NT2/D1 (cell line): Measurements from ENCODE around the gene CDC6.
"Not testable (repeated sequence)": the region's sequence is repeated elsewhere in the genome, so short reads cannot be mapped to it uniquely, and the experiment has no call there.

Experiments used
- DNase-seq: peaks from one replicate; pipeline ENCODE4 v3.0.0-alpha.2; 2011; ENCODE audit warnings: low read depth, low spot score
- H3K27me3 ChIP-seq: 2 replicates; pipeline ENCODE4 v1.6.0; 2011; ENCODE audit warnings: mild to moderate bottlenecking; ENCODE audit not compliant: insufficient read length, insufficient read depth
- H3K36me3 ChIP-seq: 2 replicates; pipeline ENCODE4 v1.6.1; 2011; ENCODE audit warnings: mild to moderate bottlenecking, low read length, mixed read lengths; ENCODE audit not compliant: insufficient read depth, insufficient read length
- H3K4me1 ChIP-seq: 2 replicates; pipeline ENCODE4 v1.5.1; 2011; ENCODE audit not compliant: insufficient read depth, insufficient read length
- H3K4me3 ChIP-seq: 2 replicates; pipeline ENCODE4 v1.5.1; 2011; ENCODE audit warnings: low read depth; ENCODE audit not compliant: insufficient read length
- H3K9ac ChIP-seq: 2 replicates; pipeline ENCODE4 v1.6.0; 2011; ENCODE audit warnings: low read depth; ENCODE audit not compliant: insufficient read length
- H3K9me3 ChIP-seq: 2 replicates; pipeline ENCODE4 v1.5.1; 2011; ENCODE audit warnings: mild to moderate bottlenecking, low read length; ENCODE audit not compliant: insufficient read depth
- SUZ12 ChIP-seq: IDR thresholded peaks from 2 replicates; pipeline ENCODE4 v1.6.1; 2011; ENCODE audit not compliant: insufficient read length, insufficient read depth; ENCODE audit errors: extremely low read depth
- YY1 ChIP-seq: IDR thresholded peaks from 2 replicates; pipeline ENCODE4 v1.6.1; 2011; ENCODE audit not compliant: insufficient read length, insufficient read depth
- ZNF274 ChIP-seq: IDR thresholded peaks from 2 replicates; pipeline ENCODE4 v1.6.1; 2011; ENCODE audit warnings: mild to moderate bottlenecking, low read depth, low read length

Gene CDC6

DNA sequence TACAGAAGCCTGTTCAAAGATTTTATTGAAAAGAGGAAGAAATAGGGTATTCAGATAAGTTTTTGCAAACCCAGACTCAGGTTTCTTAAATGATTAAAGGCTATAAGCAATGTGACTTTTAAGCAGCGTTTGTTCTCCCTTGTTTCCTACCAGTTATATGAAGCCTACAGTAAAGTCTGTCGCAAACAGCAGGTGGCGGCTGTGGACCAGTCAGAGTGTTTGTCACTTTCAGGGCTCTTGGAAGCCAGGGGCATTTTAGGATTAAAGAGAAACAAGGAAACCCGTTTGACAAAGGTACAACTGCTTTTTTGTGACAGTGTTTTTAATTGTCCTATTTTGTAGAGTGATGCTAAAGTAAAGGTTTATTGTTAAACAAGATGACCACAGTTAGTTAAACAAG, 13.6 kb downstream of the CDC6 start:
- Histone ChIP-seq H3K9me3 (no peaks in the 10 kb centered on the region), H3K36me3 (peaks cover 79% of the 10 kb centered on the region), H3K9ac (no peak overlapping the region), H3K4me3 (no peak overlapping the region), H3K27me3 (no peaks in the 10 kb centered on the region), H3K4me1 (no peaks in the 10 kb centered on the region)
- TF ChIP-seq YY1 (no peak), SUZ12 (no peak), ZNF274 (no peak)
- no peak for DNase-seq

GRCh38 chr17:40303009-40303657, 15.5 kb downstream of the CDC6 start:
- Histone ChIP-seq H3K4me1 (peaks cover 10% of the 10 kb centered on the region), H3K4me3 (no peak overlapping the region), H3K9me3 (no peaks in the 10 kb centered on the region), H3K9ac (no peak overlapping the region), H3K36me3 (peaks cover 62% of the 10 kb centered on the region), H3K27me3 (no peaks in the 10 kb centered on the region)
- TF ChIP-seq ZNF274 (no peak), YY1 (no peak), SUZ12 (no peak)
- no peak for DNase-seq

GRCh38 chr17:40303708-40304551, 16.3 kb downstream of the CDC6 start:
- H3K9ac ChIP-seq: peak overlapping the region; percentile 3
- H3K36me3 ChIP-seq: peaks cover 54% of the 10 kb centered on the region
- peaks cover 10% of the 10 kb centered on the region for H3K4me1 ChIP-seq

GRCh38 chr17:40304552-40304863, 16.8 kb downstream of the CDC6 start:
- H3K9ac ChIP-seq, DNase-seq, H3K4me3 ChIP-seq, H3K27me3 ChIP-seq, H3K9me3 ChIP-seq: not testable (repeated sequence)
- peaks cover 10% of the 10 kb centered on the region for H3K4me1 ChIP-seq
- H3K36me3 ChIP-seq: peaks cover 50% of the 10 kb centered on the region

More at GRCh38 chr17:40303708-40304551, 16.3 kb downstream of the CDC6 start:
- H3K9me3 ChIP-seq: no peaks in the 10 kb centered on the region
- no peak overlapping the region for H3K4me3 ChIP-seq
- H3K27me3 ChIP-seq: no peaks in the 10 kb centered on the region
- TF ChIP-seq YY1 (no peak), ZNF274 (no peak), SUZ12 (no peak)
- no peak for DNase-seq

DNA sequence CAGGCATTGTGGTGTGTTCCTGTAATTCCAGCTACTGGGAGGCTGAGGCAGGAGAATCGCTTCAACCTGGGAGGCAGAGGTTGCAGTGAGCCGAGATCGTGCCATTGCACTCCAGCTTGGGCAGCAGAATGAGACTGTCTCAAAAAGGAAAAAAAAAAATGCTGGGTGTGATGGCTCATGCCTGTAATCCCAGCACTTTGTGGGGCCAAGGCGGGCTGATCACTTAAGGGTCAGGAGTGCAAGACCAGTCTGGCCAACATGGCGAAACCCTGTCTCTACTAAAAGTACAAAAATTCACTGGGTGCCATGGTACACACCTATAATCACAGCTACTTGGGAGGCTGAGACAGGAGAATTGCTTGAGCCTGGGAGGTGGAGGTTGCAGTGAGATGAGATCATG, 17.2 kb downstream of the CDC6 start:
- H3K4me1 ChIP-seq: peaks cover 10% of the 10 kb centered on the region
- not testable (repeated sequence) for H3K4me3 ChIP-seq, DNase-seq, H3K27me3 ChIP-seq, H3K9ac ChIP-seq, H3K9me3 ChIP-seq
- peaks cover 47% of the 10 kb centered on the region for H3K36me3 ChIP-seq

DNA sequence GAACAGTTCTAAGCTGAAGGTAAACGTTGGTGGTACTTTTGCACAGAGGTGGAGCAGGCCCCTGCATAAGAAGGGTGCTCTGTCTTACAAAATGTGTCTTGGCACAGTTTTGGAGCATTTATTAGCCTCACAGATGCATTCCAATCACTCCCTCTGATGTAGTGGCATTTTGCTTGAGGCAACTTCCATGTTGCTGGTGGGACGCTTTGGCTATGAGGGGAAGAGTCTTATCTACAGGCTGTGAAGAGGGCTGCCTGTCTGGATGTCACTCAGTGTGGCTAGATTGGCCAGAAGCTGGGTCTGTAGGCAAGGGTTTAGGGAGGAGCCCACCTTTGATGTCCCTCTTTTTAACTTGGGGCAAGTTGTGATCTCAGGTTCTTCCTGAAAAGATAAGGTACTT, 18.7 kb downstream of the CDC6 start:
- peaks cover 33% of the 10 kb centered on the region for H3K36me3 ChIP-seq
- H3K9me3 ChIP-seq: no peaks in the 10 kb centered on the region
- DNase-seq: no peak
- TF ChIP-seq YY1 (no peak), ZNF274 (no peak), SUZ12 (no peak)
- H3K4me3 ChIP-seq: no peak overlapping the region
- H3K9ac ChIP-seq: peak overlapping the region; percentile 46
- peaks cover 13% of the 10 kb centered on the region for H3K4me1 ChIP-seq
- H3K27me3 ChIP-seq: no peaks in the 10 kb centered on the region

DNA sequence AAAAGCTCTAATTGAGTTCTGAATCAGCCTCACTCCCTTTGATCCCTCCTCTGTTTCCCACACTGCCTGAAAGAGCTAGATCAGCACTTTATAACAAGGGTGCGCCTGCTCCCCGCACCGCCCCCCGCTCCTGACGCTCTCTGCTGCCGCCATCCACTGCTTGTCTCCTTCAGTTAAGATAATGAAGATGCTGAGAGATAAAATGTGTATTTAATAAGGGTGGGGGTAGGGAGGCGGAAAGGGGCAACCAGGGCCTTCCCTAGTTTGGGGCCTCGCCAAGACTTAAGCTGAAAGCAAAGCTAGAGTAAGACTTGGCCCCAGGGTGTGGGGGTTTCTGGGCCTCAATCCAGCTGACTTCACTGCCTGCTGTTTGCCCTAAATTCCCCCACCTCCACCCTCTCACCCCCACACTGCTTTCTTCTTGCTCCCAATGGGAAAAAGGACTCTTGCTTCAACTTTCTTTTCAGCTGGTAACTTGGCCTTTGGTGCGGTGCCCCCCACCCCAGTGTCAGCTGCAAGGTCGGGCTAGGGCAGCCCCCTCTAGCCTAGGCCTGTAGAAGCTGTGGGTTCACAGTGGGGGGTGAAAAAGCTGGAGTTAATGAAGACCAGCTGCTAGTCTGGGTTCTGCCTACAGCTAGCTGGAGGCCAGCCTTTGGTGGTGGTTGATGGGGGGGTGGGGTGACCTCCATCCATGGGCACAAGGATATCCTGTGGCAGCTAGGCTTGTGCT, 19.5 kb downstream of the CDC6 start:
- peaks cover 17% of the 10 kb centered on the region for H3K4me1 ChIP-seq
- no peak overlapping the region for H3K4me3 ChIP-seq
- TF ChIP-seq SUZ12 (no peak), ZNF274 (no peak), YY1 (no peak)
- peak overlapping the region; percentile 46 for H3K9ac ChIP-seq
- no peaks in the 10 kb centered on the region for H3K27me3 ChIP-seq
- DNase-seq: no peak
- H3K9me3 ChIP-seq: no peaks in the 10 kb centered on the region
- H3K36me3 ChIP-seq: peaks cover 25% of the 10 kb centered on the region
